CD4-positive, alpha-beta T cell treated with Interleukin-10 for 1 hour (primary cell): ENCODE data around the gene PIP4K2A.

Experiments used
- DNase-seq: peaks from one replicate; pipeline ENCODE4 v3.0.0-alpha.2; 2020

The PIP4K2A gene

GRCh38 chr10:22617516-22617915 is 96.9 kb downstream of the PIP4K2A start:
- no peak for DNase-seq

GRCh38 chr10:22617051-22617450 is 97.3 kb downstream of the PIP4K2A start:
- no peak for DNase-seq

GRCh38 chr10:22615819-22616499 is 98.4 kb downstream of the PIP4K2A start:
- peak; percentile 73 for DNase-seq

DNA sequence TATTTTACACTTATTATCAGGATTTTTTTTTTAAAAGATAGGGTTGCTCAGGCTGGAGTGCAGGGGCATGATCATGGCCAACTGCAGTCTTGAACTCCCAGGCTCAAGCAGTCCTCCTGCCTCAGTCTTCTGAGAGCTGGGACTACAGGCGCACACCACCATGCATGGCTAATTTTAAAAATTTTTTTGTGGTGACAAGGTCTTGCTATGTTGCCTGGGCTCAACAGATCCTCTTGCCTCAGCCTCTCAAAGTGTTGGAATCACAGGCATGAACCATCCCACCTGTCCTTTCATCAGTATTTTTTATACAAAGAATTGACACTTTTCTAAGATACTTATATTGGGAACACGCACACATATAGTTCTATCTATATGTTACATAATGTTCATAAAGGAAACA is 99.3 kb downstream of the PIP4K2A start:
- no peak for DNase-seq

DNA sequence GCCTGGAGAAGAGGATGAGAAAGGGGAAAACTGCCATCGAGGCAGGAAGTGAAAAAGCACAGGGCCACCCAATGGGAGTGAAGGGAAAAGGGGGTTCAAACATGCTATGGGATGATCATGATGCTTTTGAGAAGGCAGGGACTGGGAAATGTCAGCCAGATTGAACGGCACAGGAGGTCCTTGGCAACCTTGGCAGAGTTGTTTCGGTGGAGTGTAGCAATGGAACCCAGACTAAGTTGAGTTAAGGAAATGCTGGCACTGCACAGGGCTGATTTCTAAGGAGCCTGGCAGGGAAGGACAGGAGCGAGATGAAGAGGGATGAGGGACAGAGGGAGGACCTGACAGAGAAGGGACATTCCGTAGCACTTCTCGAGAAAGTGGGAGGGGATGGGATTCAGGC is 101.4 kb downstream of the PIP4K2A start:
- no peak for DNase-seq

GRCh38 chr10:22612318-22612717 is 102.1 kb downstream of the PIP4K2A start:
- DNase-seq = peak; percentile 38

DNA sequence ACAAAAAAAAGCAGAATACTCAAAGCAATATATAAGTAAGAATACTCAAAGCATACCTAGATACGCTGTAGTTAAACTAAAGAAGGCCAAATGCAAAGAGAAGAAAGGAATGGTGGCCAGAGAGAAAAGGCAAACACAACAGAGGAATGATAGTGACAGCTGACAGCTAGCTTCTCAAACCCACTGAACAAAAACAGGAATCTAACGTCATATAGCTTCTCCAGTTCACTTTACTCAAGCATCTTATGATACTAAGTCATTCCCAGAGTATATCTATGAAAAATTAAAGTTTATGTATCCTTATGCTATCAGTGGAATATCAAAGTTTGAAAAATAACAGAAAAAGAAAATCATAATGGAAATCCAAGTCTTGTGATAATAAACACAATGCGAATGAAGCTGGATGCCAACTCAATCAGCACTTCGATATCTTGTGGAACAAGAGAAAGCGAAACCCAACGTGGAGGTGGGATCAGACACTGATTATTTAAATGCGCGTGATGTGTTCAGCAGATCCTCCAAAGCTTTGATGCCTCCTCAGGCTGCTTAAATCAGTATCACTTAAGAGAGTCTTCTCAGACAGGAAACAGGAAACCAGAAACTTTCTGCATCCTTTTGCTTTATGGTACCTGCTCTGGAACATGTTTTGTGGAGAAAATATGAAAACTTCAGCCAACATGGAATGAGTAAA is 102.8 kb downstream of the PIP4K2A start:
- peak; percentile 88 for DNase-seq

DNA sequence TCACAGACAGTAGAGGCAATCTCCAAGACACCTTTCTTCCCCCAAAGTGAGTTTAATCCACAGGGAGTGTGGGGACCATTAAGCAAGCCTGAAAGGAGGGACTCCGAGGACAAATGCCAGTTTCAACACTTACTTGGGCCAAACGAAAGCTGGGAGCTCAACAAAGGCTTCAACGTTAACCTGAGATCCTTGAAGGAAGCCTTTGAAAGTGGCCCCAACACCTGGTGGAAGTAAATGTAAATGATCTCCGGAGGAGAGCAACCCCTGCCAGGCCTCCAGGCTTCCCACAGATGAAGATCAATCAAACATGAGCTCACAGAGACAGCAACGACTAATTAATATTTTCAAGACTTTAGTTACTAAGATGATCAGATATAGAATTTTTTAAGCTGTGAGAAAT is 103.8 kb downstream of the PIP4K2A start:
- no peak for DNase-seq

DNA sequence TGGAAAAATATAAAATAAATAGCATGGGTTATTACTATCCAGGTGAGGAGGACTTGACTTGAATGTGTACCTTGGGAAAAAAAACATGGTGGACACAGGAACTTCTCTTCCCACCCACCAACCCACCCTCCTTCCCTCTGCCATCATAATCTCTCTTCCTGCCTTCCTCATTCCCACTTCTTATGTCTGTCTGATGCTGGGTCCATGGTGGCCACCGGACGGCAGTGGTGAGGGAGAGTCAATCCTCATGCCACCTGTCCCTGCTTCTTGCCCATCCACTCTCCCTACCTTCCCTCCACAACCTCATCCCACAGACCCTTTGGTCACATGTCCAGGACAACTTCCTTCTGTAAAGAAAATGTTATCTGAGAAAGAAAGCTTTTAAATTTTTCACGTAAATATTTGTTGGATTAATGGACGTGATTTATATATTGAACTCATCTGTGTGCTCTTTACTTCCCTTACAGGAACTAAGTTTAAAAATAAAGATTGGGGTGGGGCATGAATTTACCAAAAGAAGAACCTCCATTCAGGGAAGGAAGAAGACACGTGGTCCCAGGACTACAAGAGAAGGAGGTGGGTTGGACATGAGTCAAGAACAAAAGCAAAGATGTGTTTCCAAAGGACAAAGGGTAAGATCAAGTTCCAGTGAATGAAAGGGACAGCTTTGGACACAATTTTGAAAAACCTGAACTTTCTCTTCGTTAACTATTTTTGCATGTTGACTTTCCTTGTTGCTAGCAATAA is 104.5 kb downstream of the PIP4K2A start:
- no peak for DNase-seq

- DNase-seq = no peak
These were observed 105.1 kb downstream of the PIP4K2A start for GRCh38 chr10:22609251-22609650.

- DNase-seq = no peak
These were observed 107.1 kb downstream of the PIP4K2A start for GRCh38 chr10:22607261-22607660.

DNA sequence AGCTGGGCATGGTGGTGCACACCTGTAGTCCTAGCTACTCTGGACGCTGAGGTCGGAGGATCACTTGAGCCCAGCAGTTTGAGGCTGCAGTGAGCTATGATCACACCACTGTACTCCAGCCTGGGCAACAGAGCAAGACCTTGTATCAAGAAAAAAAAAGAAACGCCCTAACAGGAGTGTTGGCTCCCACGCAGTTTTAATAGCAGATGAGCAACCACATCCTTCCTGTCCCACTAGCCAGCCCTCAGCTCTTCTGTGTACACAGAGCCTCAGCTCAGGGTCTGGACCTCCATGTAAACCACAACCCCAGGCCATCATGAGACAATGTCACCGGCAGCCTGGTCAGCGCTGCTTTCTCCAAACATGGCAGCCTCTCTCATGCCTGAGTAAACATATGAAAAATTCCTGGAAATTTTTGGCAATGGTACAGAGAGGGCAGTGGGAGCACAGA is 108.2 kb downstream of the PIP4K2A start:
- peak; percentile 68 for DNase-seq

DNA sequence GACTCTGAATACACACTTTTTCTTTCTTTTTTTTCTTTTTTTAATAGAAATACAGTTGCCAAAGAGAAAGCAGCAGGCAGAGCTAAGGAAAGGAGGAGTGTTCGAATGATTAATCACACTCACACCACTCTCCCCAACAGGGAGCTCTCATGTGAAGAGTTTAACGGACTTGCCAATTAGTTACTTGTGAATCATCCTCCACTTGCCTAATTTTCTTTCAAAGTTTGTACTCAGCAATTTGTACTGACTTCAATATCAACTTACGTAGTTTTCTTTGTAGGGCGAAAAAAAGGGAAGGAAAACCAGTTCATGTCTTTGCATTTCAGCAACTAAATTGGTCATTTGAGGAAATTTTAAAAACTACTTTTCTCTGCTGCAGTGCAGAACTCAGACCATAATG is 109.2 kb downstream of the PIP4K2A start:
- no peak for DNase-seq

- no peak for DNase-seq
These were observed 109.8 kb downstream of the PIP4K2A start for GRCh38 chr10:22604344-22605126.

DNA sequence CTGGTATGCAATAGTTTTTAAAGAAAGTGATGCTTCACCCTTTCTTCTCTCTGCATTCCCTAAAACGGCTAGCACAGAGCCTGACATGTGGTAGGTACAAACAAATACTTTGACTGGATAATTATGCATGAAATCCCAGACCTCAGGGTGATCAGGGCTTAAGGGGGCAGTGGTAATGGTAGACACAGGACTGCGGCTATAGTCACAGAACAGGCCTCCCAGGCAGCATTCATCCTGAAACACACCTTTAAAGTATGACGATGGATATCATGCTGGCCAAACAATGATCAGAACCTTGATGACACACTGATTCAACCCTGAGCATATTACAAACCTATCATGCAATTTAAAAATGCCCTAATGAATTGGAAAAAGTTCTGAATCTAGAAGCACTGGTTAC is 110.8 kb downstream of the PIP4K2A start:
- DNase-seq = no peak

DNA sequence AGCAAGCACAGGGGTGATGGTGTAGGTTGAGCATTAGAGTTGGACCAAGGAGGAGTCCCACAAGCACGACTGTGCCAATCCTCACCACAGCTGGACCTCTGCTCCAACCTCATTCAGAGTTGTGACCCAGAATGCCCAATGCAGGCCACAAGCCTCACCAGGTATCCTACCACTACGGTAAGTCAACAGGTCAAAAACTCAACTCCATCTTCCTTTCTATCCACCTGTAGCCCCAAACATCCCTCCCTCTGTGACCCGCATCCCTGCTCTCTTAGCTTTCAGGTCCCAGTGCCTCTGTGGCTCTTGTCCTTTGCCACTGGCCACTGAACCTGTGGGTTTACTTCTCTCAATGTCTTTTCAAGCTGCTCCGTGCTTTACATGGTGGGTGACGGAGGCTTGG is 112.8 kb downstream of the PIP4K2A start:
- DNase-seq = no peak

GRCh38 chr10:22599636-22600228 is 114.6 kb downstream of the PIP4K2A start:
- DNase-seq = no peak

DNA sequence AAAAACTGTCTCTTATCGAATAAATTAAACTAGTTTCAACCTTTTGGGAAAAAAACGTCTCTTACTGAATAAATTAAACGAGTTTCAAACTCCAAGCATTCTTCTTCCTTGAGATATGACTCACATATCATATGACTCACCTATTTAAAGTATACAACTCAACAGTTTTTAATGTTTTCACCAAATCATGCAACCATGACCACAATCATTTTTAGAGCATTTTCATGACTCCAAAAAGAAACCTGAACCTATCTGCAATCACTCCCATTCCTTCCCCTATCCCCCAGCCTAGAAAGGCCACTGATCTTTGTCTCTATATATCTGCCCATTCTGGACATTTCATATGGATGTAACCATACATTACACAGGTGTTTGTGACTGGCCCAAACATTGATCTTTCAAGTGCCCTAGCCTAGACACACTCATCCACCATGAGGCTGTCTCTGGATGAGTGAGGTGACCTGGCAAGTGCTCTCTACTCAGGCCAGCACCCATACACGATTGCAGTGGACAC is 115.3 kb downstream of the PIP4K2A start:
- no peak for DNase-seq

- DNase-seq = no peak
These were observed 115.9 kb downstream of the PIP4K2A start for GRCh38 chr10:22598478-22598877.

DNA sequence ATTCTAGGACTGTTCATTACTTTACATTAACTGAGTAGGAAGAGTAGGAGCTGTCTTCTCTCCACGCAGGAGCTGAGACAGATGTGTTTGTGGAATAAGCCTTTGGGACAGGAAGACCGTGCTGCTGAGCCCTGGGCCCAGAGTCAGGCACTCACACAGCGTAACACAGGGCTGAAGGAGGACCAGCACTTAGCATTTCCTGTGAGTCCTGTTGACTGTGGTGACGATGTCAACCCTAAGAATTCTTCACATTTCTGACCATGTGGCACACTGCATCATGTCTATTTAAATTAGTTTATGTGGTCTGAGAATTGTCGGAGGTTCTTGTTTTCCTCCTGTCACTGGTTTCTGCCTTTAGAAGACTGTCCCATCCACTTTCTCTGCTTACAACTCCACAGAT is 117.2 kb downstream of the PIP4K2A start:
- DNase-seq = peak; percentile 56

DNA sequence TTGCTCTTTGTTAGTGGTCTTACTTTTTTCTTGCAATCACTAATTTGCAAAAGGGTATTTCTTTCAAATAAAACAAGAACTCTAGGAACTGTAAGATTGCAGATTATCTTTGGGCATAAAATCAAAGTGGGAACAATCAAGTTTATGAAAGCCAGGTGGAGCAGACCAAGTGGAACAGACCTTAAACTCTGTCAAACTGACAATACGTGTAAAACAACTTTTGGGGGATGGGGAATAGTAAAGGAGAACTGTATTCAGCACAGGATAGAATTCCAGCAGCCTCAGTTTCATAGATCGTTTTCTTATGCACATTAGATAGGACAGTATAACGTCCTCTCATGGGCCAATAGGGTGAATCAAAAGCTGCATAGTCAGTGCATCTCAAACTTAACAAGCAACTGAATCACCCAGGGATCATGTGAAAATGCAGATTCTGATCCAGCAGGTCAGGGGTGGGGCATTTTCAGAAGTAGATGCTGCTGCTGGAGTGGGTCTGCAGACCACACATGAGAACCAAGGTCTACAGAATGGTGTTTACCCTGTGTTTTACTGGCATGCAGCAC is 120.7 kb downstream of the PIP4K2A start:
- DNase-seq = no peak

DNA sequence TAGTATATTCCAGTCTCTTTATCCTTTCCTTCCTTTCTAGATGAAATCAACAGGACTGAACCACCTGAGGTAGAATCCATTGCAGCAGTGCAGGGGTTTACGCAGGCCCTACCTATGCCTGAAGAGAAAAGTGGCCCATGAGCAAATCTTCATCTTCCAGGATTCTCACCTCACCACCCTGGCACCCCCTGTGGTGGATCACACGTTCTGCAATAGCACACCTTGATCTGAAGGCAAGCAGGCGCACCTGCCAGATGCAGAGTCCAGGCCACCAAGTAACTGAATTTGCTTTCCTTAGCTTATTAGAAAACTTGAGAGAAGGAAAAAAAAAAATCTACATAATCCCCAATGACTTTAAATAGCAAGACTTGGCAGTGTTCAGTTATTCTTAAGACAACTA is 121.4 kb downstream of the PIP4K2A start:
- no peak for DNase-seq
